PC-9 (cell line): ENCODE results near the gene HJV. TPM values are rescaled to one million over a fixed set of nuclear protein-coding genes. Genes with fewer than 3 reads are reported as not detected.

Experiments used
- BruUV-seq: library from RNA; stranded (reverse); fragments of 400-500 nt; replicated peaks from 2 replicates; lab custom pipeline; 2021; lab: Mats Ljungman, UMichigan
- CTCF ChIA-PET: fragments of 300-600 bp; sonication (Branson Sonifier 250); formaldehyde crosslinking; loops from one replicate; lab custom pipeline; 2022; ENCODE audit warnings: antibody characterized with exemption; lab: Charles Lee
- POLR2A ChIA-PET: fragments of 300-600 bp; sonication (Branson Sonifier 250); formaldehyde crosslinking; loops from one replicate; lab custom pipeline; 2022; ENCODE audit warnings: antibody characterized with exemption; ENCODE audit not compliant: unreplicated experiment; lab: Charles Lee
- DNase-seq, 2 experiments: peaks; one replicate each; pipeline versions ENCODE4 v3.0.0 to v3.0.0-alpha.2; 2015 to 2022; ENCODE audit warnings: mixed read lengths in 1 of 2
- H2AFZ ChIP-seq: fragments of 200-600 bp; sonication (generic); 2 replicates; pipeline ENCODE4 v1.8.1; 2017; ENCODE audit warnings: antibody characterized with exemption
- H3F3A ChIP-seq: fragments of 200-600 bp; sonication (generic); 2 replicates; pipeline ENCODE4 v1.8.1; 2017; ENCODE audit warnings: antibody characterized with exemption, mild to moderate bottlenecking, low read depth; ENCODE audit not compliant: insufficient read depth
- H3K27ac ChIP-seq: fragments of 200-600 bp; sonication (generic); 2 replicates; pipeline ENCODE4 v1.6.1; 2016; ENCODE audit warnings: mixed run types
- H3K27me3 ChIP-seq: fragments of 200-600 bp; sonication (generic); 2 replicates; pipeline ENCODE4 v1.6.1; 2016; ENCODE audit warnings: low read depth, mixed run types; ENCODE audit not compliant: insufficient read depth
- H3K36me3 ChIP-seq: fragments of 200-600 bp; sonication (generic); 2 replicates; pipeline ENCODE4 v1.6.1; 2016; ENCODE audit warnings: low read depth, mixed run types
- H3K4me1 ChIP-seq: fragments of 200-600 bp; sonication (generic); replicated peaks from 2 replicates; pipeline ENCODE4 v1.6.1; 2016; ENCODE audit warnings: mixed run types; ENCODE audit not compliant: insufficient read depth
- H3K4me2 ChIP-seq: fragments of 200-600 bp; sonication (generic); 2 replicates; pipeline ENCODE4 v1.6.1; 2017; ENCODE audit warnings: mixed run types
- H3K4me3 ChIP-seq: fragments of 200-600 bp; sonication (generic); 2 replicates; pipeline ENCODE4 v1.6.1; 2016; ENCODE audit warnings: mixed run types
- H3K79me2 ChIP-seq: fragments of 200-600 bp; sonication (generic); 2 replicates; pipeline ENCODE4 v1.6.1; 2017; ENCODE audit warnings: low read depth, mixed run types
- H3K9me2 ChIP-seq: fragments of 200-600 bp; sonication (generic); 2 replicates; pipeline ENCODE4 v1.8.1; 2017; ENCODE audit warnings: mild to moderate bottlenecking; ENCODE audit not compliant: insufficient read depth
- H3K9me3 ChIP-seq: fragments of 200-600 bp; sonication (generic); 2 replicates; pipeline ENCODE4 v1.8.1; 2016; ENCODE audit warnings: low read depth; ENCODE audit not compliant: insufficient read depth
- H4K20me1 ChIP-seq: fragments of 200-600 bp; sonication (generic); 2 replicates; pipeline ENCODE4 v1.8.1; 2017; ENCODE audit not compliant: insufficient read depth
- CTCF ChIP-seq: fragments of 200-600 bp; sonication (generic); conservative IDR thresholded peaks from 2 replicates; pipeline ENCODE4 v1.6.1; 2017; ENCODE audit warnings: mixed run types, antibody characterized with exemption, mild to moderate bottlenecking, moderate library complexity
- EZH2 ChIP-seq: fragments of 200-600 bp; sonication (generic); IDR thresholded peaks from 2 replicates; pipeline ENCODE4 v1.8.0; 2017; ENCODE audit warnings: antibody characterized with exemption, low read depth
- intact Hi-C: fragments of 100-400 bp; cut with micrococcal nuclease; formaldehyde crosslinking; loops from one replicate; pipeline ENCODE4 v1.10.0; 2022; ENCODE audit not compliant: unreplicated experiment
- total RNA-seq: library from RNA; stranded (reverse); gene quantifications from 2 replicates; pipeline ENCODE4 v1.2.3, GENCODE V29; 2021

Gene HJV
- total RNA-seq, 1 experiment from 2014 or later: not detected

- CTCF ChIA-PET: no interaction called here
Observed at GRCh38 chr1:145992958-145993617, 28.4 kb downstream of the HJV start.

GRCh38 chr1:145992502-145992936, 29.0 kb downstream of the HJV start:
- Histone ChIP-seq H3K4me3 (peak overlapping the region; percentile 93), H3K4me2 (peak overlapping the region; percentile 91), H4K20me1 (peaks cover 41% of the 10 kb centered on the region), H3K27me3 (no peaks in the 10 kb centered on the region), H3K79me2 (peaks cover 40% of the 10 kb centered on the region), H3K36me3 (peaks cover 36% of the 10 kb centered on the region), H2AFZ (no peak overlapping the region), H3K4me1 (peaks cover 49% of the 10 kb centered on the region), H3K9me3 (no peaks in the 10 kb centered on the region), H3F3A (peaks cover 70% of the 10 kb centered on the region), H3K27ac (peak overlapping the region; percentile 40), H3K9me2 (no peaks in the 10 kb centered on the region)
- no TSS peak for BruUV-seq
- ChIA-PET CTCF (no interaction called here), POLR2A (no interaction called here)
- intact Hi-C loops: no loop called here
- DNase-seq: no peak
- TF ChIP-seq CTCF: no peak
- TF ChIP-seq EZH2: no peak

More at GRCh38 chr1:145992958-145993617, 28.4 kb downstream of the HJV start:
- Histone ChIP-seq H3K27me3 (no peaks in the 10 kb centered on the region), H3K9me2 (no peaks in the 10 kb centered on the region), H2AFZ (no peak overlapping the region), H3K4me3 (peak overlapping the region; percentile 93), H4K20me1 (peaks cover 41% of the 10 kb centered on the region), H3K4me2 (peak overlapping the region; percentile 91), H3K4me1 (peaks cover 54% of the 10 kb centered on the region), H3K79me2 (peaks cover 40% of the 10 kb centered on the region), H3K27ac (peak overlapping the region; percentile 40; the same call in 1 of the 2 replicates), H3K9me3 (no peaks in the 10 kb centered on the region), H3F3A (peaks cover 71% of the 10 kb centered on the region), H3K36me3 (peaks cover 36% of the 10 kb centered on the region)
- no peak for DNase-seq
- BruUV-seq: no TSS peak
- TF ChIP-seq EZH2 (no peak), CTCF (no peak)
- POLR2A ChIA-PET: no interaction called here
- intact Hi-C loops: no loop called here

GRCh38 chr1:145991735-145992412, 29.7 kb downstream of the HJV start:
- H3K9me3 ChIP-seq: no peaks in the 10 kb centered on the region
- peaks cover 40% of the 10 kb centered on the region for H3K79me2 ChIP-seq
- TF ChIP-seq CTCF (no peak), EZH2 (no peak)
- intact Hi-C loops: no loop called here
- ChIA-PET CTCF (no interaction called here), POLR2A (no interaction called here)
- H3K4me1 ChIP-seq: peaks cover 43% of the 10 kb centered on the region
- H3K4me3 ChIP-seq: peak overlapping the region; percentile 93; the same call in 1 of the 2 replicates
- no peak for DNase-seq
- peaks cover 36% of the 10 kb centered on the region for H3K36me3 ChIP-seq
- no peaks in the 10 kb centered on the region for H3K9me2 ChIP-seq
- peaks cover 67% of the 10 kb centered on the region for H3F3A ChIP-seq
- no TSS peak for BruUV-seq
- H3K27ac ChIP-seq: peak overlapping the region; percentile 40
- peaks cover 41% of the 10 kb centered on the region for H4K20me1 ChIP-seq
- H3K4me2 ChIP-seq: peak overlapping the region; percentile 91
- H3K27me3 ChIP-seq: no peaks in the 10 kb centered on the region
- no peak overlapping the region for H2AFZ ChIP-seq
